Erythroblast (primary cell): ENCODE data around the gene FNBP1.
A peak's percentile ranks its signal among the peaks of the same experiment; 100 is the strongest.

Experiments
- DNase-seq, 2 experiments: peaks; one replicate each; lab custom pipeline; 2025; lab: John Stamatoyannopoulos, UW
- GATA1 ChIP-seq: IDR thresholded peaks from 2 replicates; pipeline ENCODE4 v1.6.1; 2011; ENCODE audit warnings: low read depth, mild to moderate bottlenecking, control low read depth, low read length, moderate library complexity
- POLR2A ChIP-seq: IDR thresholded peaks from 2 replicates; pipeline ENCODE4 v1.6.1; 2011; ENCODE audit warnings: mild to moderate bottlenecking, low read length

The FNBP1 gene

DNA sequence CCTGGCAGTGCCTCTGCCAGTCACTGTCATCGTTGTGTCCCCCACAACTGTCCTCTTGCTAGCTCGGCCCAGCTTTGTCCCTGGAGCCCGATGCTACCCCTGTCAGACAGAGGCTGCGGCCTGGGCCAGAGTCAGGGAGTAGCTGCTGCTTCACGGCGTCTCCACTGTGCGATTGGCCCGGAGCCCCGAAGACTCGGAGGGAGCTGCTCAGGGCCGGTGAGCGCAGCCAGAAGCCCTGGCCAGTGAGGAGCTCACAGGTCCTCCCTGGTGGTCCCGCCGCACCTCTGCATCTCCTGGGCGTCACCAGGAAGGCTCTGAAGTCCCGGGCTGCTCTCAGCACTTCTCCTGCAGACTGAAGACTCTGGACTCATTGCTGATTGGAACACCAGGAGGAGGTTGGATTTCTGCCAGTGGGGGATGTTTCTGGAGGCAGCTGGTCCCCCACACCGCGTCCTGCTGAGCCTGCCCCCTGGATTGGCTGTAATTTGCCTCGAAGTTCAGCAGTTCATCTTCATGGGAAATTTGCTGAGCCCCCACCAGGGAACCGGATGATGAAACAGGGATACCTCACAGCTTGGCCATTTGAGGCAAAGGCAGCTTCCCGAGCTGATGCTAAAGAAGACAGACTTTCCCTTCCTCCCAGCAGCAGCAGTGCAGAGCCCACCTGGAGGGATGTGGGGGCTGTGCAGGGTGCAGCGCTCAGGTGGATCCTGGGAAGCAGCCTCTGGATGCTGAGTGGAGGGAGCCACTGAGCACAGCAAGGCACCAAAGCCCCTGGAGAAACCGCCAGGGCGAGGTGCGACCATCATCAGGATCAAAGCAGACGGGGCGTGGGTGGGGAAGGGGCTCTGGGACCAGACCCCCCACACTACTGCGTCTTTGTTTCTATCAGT is 162.1 kb downstream of the FNBP1 start:
- no peak for DNase-seq
- TF ChIP-seq GATA1 (no peak), POLR2A (no peak)

DNA sequence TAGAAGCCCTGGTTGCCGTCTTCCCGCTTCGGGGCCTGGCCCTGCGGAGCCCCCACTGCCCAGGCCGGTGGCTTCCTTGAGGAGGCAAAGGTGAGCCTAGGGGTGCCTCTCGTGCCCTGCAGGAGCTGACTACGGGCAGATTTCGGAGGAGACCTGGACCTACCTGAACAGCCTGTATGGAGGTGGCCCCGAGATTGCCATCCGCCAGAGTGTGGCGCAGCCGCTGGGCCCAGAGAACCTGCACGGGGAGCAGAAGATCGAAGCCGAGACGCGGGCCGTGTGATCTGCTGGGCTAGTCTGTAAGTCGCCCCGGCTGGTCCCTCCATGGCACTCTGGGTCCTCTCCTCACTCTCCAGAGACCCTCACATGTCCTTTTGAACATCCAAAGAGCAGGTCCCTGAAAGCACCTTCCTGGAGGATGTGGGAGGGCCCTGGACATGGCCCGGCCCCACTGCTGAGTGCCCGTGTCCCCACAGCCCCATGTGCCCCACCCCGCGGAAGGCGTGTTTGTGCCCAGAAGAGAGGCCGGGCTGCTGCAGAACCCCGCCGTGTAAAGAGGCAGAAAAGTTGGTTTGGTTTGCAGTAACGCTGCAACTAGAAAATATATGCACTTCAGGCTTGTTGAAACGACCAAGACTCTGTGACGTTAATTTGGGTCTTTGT is 162.9 kb downstream of the FNBP1 start:
- no peak for DNase-seq
- TF ChIP-seq POLR2A = no peak

DNA sequence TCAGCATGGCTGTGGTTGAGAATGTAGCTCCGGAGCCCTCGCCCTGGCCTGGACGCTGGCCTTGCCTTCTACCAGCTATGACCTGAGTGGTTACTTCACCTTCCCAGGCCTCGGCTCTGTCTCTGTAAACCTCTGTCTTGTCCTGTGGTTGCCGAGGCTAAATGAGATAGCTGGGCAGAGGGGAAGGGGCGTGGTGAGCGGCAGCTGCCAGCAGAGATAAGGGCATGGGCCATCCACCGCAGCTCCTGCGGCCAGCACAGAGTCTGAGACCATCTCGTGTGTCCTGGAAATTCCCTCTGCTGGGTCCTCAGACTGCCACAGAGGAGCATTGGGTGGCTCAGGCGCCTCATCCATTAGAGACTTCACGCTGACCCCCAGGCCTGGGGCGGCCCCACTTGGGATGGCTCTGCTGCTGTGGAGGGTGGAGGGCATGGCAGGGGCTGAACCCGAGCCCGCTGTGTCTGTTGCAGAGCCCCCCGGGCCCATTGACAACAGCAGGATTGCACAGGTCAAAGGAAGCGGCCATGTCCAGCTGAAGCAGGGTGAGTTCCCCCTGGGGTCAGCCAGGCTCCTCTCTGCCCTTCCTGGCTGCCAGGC is 163.8 kb downstream of the FNBP1 start:
- no peak for TF ChIP-seq POLR2A
- TF ChIP-seq GATA1 = no peak
- peak; percentile 97 to 99 for DNase-seq

- no peak for TF ChIP-seq POLR2A
- no peak for TF ChIP-seq GATA1
- DNase-seq = no peak
These were observed 164.7 kb downstream of the FNBP1 start for GRCh38 chr9:129878291-129878690.

GRCh38 chr9:129876815-129877214 is 166.2 kb downstream of the FNBP1 start:
- TF ChIP-seq POLR2A = no peak
- no peak for TF ChIP-seq GATA1
- DNase-seq = no peak

DNA sequence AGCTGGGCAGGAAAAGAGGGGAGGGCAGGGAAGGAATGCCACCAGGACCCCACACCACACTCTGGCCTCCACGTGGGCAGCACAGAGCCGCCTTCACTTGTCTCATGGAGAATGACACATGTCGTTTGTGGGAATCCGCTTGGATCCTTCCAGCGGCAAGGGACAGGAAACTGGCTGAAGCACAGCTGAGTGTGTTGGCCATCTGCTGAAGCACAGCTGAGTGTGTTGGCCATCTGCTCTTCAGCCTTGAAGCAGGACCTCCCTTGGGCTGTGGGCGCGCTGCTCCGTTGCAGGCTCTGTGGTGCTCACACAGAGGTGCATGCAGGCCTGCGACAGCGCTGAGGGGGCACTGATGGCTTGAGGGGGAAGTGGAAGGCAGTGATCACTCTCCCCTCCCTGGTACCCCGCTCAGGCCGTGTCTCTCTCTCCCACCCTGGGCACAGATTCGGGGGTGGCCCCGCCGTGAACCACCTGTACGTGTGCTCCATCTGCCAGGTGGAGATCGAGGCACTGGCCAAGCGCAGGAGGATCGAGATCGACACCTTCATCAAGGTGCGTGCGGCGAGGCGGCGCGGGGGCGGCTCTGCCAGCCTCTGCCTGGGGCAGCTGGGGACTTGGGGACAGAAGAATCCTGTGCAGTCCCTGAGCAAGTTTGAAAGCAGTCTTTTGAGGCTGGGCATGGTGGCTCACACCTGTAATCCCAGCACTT is 167.1 kb downstream of the FNBP1 start:
- TF ChIP-seq POLR2A (no peak), GATA1 (no peak)
- no peak for DNase-seq

- TF ChIP-seq POLR2A (no peak), GATA1 (no peak)
- peak in 1 of 2 experiments; percentile 22 for DNase-seq
These were observed 167.8 kb downstream of the FNBP1 start for GRCh38 chr9:129875181-129875611.

GRCh38 chr9:129874261-129875101 is 168.5 kb downstream of the FNBP1 start:
- TF ChIP-seq POLR2A (no peak), GATA1 (no peak)
- DNase-seq = no peak

DNA sequence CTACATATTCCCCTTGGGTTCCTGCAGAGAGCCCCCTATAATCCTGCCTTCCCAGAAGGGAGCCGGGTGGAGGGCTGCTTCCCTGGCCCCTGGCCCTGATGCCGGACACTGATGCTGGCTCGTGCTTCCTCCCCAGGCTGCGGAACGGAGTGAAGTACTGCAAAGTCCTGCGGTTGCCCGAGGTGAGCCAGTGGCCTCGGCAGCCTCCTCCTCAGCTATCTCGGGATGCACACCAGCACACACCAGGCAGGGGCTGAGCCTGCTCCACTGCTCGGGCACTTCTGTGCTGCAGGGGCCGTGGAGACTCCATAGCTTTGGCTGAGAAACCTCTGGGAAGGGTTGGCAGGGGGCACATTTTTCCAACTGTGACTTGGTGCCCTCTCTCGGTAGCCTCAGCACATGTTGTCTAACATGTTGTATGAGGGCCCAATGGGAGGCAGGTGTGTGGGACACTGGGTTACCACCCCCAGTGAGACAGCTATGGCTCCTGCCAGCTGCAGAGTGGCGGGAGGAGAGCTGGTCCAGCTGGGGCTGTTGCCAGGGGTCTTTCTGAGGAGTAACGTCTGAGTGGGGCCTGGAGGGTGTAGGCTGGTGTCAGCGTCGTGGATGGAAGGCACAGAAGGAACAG is 169.3 kb downstream of the FNBP1 start:
- DNase-seq = no peak
- TF ChIP-seq GATA1 = no peak
- TF ChIP-seq POLR2A = no peak

- no peak for DNase-seq
- TF ChIP-seq POLR2A = no peak
- TF ChIP-seq GATA1 = no peak
These were observed 171.9 kb downstream of the FNBP1 start for GRCh38 chr9:129871046-129871445.

DNA sequence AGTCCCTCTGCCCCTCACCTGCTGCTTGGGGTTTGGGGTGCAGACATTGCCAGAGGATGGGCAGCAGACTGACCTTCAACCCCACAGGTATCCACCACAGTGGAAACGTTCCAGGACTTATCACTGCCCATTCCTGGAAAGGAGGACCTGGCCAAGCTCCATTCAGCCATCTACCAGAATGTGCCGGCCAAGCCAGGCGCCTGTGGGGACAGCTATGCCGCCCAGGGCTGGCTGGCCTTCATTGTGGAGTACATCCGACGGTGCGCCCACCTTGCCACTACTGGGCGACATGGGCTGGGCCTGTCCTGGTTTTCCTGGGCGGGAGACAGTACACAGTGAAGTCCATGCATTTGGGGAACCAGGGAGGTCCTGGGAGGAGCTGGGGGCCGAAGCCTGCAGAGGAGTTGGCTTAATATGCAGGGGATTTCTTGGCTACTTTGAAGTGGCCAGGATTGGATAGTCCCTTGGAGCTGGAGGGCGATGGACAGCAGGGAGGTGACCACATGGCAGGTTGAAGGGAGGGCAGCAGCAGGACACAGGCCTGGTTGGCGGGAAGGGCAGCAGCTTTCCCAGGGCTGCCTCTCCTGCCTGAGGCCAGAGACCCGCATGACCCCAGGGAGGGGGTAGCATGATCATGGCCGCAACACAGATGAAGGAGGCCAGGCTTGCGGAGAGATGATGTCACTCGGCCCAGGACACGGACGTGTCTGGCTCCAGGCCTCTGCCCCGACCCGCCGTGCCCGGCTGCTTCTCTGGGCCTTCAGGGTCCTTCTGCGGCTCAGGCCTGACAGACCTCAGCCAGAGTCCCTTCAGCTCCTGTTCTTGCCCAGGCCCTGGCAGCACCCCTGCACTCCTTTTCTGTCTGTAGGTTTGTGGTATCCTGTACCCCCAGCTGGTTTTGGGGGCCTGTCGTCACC is 173.1 kb downstream of the FNBP1 start:
- DNase-seq = no peak
- TF ChIP-seq POLR2A (no peak), GATA1 (no peak)

DNA sequence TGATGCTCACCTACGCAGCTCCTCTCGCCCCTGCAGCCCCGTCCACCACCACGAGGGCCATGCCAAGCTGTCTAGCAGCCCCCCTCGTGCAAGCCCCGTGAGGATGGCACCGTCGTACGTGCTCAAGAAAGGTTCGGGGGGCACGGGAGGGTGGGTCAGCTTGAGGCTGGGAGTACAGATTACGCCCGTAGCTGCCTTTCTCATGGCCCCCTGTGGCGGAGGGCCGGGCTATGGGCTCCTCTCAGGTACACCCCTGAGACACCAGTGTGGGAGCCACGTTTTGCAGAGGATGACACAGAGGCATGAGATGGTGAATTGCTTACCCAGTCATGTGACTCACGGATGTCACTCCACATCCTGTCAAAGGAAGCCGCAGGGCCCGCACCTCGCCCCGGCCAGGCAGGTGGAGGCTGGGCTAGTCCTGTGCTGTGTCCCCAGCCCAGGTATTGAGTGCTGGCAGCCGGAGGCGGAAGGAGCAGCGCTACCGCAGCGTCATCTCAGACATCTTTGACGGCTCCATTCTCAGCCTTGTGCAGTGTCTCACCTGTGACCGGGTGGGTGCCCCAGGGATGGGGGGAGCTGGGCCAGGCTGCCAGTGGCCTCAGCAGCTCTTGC is 174.0 kb downstream of the FNBP1 start:
- no peak for DNase-seq
- no peak for TF ChIP-seq GATA1
- no peak for TF ChIP-seq POLR2A
